Activated CD4-positive, alpha-beta T cell treated with anti-CD3 and anti-CD28 coated beads, Interleukin-2, amount 10 ng/mL, durations not matched to agents 7 days and 5 days (primary cell): ENCODE results near the gene DCDC1. TPM values are rescaled to one million over a fixed set of nuclear protein-coding genes. Genes with fewer than 3 reads are reported as not detected.
"Not testable (repeated sequence)": the region's sequence is repeated elsewhere in the genome, so short reads cannot be mapped to it uniquely, and the experiment has no call there.

ENCODE experiments used
- CTCF ChIA-PET: fragments of 350-600 bp; sonication (Branson Sonifier 250); formaldehyde crosslinking; loops from one replicate; lab custom pipeline; 2021; ENCODE audit warnings: antibody characterized with exemption; lab: Charles Lee
- POLR2A ChIA-PET: fragments of 350-600 bp; sonication (Branson Sonifier 250); formaldehyde crosslinking; loops from one replicate; lab custom pipeline; 2021; ENCODE audit warnings: antibody characterized with exemption; lab: Charles Lee
- DNase-seq: peaks from one replicate; pipeline ENCODE4 v3.0.0-alpha.2; 2020
- H3K27ac Mint-ChIP-seq: one replicate; pipeline ENCODE4 v1.8.0; 2021; ENCODE audit warnings: mild to moderate bottlenecking, moderate library complexity, mixed read lengths
- H3K27me3 Mint-ChIP-seq: one replicate; pipeline ENCODE4 v1.8.0; 2021; ENCODE audit warnings: mixed read lengths
- H3K36me3 Mint-ChIP-seq: one replicate; pipeline ENCODE4 v1.8.0; 2021; ENCODE audit warnings: low read depth, mixed read lengths
- H3K4me1 Mint-ChIP-seq: one replicate; pipeline ENCODE4 v1.8.0; 2021; ENCODE audit warnings: mixed read lengths
- H3K4me3 Mint-ChIP-seq: one replicate; pipeline ENCODE4 v1.8.0; 2021; ENCODE audit warnings: mild to moderate bottlenecking, moderate library complexity, mixed read lengths
- H3K9me3 Mint-ChIP-seq: one replicate; pipeline ENCODE4 v1.8.0; 2021; ENCODE audit warnings: mixed read lengths
- total RNA-seq, 2 experiments: library from RNA; stranded (reverse); gene quantifications; one replicate each; pipeline ENCODE4 v1.2.3, GENCODE V29; 2021

DCDC1 gene
- total RNA-seq, 2 experiments from 2014 or later = not detected

DNA sequence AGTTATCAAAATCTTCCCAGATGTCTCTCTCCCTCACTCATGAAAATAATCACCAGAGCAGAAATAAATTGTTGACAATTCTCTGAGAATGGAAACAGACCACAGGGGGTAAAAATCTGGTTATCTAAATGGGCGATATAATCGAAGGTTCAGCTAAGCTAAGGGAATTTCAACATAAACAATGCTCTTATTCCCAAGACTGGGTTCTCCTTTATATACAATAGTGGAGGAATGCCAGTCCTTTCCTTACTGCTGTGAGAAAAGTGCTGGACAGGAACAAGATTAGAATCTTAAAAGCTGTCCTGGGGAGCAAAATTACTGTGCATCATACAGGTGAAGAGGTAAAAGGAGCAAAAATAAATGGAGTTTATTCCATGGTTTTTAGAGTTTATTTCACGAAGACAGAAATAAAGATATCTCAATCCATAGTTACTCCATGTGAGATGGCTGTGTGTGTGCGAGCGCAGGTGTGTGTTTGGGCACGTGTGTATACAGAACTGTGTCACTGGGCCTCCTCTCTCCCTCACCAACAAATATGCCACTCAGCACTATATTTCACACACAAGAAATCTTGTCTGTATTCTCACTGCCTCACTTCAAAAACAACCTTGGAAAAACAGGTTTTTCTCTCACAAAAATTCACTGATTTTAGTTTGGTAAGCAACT is 385.6 kb downstream of the DCDC1 start:
- POLR2A ChIA-PET = interaction anchor here (0.6 kb wide), 1 partner anchor 330 kb away, joined by 4 read pairs; no protein-coding TSS in a partner anchor
- CTCF ChIA-PET = no interaction called here
- no peaks in the 10 kb centered on the region for H3K9me3 Mint-ChIP-seq

DNA sequence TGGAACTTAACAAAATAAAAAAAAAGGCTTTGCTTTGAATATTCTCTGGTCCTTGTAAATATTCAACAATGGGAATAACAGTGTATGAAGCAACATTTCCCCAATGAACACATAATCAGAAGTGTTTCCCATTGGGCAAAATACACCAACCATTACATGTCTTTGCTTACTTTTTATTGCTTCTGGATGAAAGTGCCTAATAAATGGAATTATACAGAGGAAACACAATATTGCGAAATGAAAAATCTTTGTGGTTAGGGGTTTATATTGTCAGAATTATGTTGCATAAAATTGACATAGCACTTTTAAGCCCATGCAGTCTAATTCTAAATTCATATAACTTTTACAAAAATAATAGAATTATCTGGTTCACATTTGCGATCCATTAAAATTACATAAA is 386.4 kb downstream of the DCDC1 start:
- Mint-ChIP-seq H3K9me3 (no peaks in the 10 kb centered on the region), H3K4me3 (no peak overlapping the region), H3K27me3 (no peaks in the 10 kb centered on the region), H3K27ac (no peak overlapping the region), H3K4me1 (no peaks in the 10 kb centered on the region), H3K36me3 (no peaks in the 10 kb centered on the region)
- DNase-seq = no peak
- ChIA-PET POLR2A (interaction anchor here (0.6 kb wide), 1 partner anchor 329 kb away, joined by 4 read pairs; no protein-coding TSS in a partner anchor), CTCF (no interaction called here)

More for the DNA sequence above, 385.6 kb downstream of the DCDC1 start:
- Mint-ChIP-seq H3K27ac (no peak overlapping the region), H3K4me1 (no peaks in the 10 kb centered on the region), H3K27me3 (no peaks in the 10 kb centered on the region), H3K36me3 (no peaks in the 10 kb centered on the region), H3K4me3 (no peak overlapping the region)
- no peak for DNase-seq

DNA sequence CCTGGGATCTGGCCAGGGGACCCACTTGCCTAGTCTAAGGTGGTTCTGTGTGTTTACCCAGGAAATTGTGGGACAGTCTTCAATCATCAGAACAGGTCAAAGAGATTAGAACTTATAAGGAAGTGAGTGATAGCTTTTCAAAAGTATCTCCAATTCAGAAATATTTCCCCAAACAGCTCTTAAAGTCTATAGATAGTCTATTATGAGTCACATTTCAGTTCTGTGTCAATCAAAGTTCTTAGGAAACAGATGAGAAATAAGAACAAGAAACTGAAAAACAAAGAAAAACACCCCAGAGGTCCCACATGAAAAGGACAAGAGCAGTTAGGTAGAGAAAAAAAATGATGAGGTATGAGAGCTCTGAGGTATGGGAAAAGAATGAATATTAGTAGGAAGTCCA is 402.0 kb downstream of the DCDC1 start:
- ChIA-PET POLR2A (no interaction called here), CTCF (no interaction called here)
- Mint-ChIP-seq H3K4me1 (no peaks in the 10 kb centered on the region), H3K36me3 (no peaks in the 10 kb centered on the region), H3K4me3 (no peak overlapping the region), H3K27ac (no peak overlapping the region), H3K9me3 (peaks cover 3% of the 10 kb centered on the region), H3K27me3 (no peaks in the 10 kb centered on the region)
- no peak for DNase-seq

DNA sequence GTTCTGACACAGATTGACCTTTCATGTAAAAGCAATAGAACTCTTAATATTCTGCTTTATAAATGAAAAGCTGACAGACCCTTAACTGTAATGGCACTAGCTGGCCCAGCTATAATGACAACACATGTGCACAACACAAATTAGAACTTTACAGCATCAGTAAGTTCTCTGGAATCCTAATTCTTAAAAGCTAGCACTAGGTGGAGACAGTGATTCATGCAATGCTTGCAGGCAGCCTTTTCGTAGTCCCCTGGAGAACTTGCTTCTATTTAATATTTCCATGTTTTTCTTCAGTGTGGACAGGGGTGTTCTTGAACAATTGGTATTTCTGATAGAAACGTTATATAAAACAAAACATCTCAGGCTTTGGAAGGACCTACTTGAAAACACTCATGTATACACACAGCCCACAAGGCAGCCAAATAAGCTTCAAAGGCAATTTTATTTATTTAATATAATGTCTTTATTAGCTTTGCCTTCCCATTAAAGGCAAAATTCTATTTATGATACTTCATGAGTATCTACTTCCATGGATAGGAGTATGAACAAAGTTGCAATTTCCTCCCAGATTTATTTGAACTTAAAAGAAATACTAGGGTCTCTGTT is 409.0 kb downstream of the DCDC1 start:
- POLR2A ChIA-PET = no interaction called here
- CTCF ChIA-PET = no interaction called here
- no peak overlapping the region for H3K4me3 Mint-ChIP-seq
- no peaks in the 10 kb centered on the region for H3K27me3 Mint-ChIP-seq
- no peaks in the 10 kb centered on the region for H3K4me1 Mint-ChIP-seq
- no peaks in the 10 kb centered on the region for H3K9me3 Mint-ChIP-seq
- H3K36me3 Mint-ChIP-seq = no peaks in the 10 kb centered on the region
- no peak for DNase-seq
- no peak overlapping the region for H3K27ac Mint-ChIP-seq

DNA sequence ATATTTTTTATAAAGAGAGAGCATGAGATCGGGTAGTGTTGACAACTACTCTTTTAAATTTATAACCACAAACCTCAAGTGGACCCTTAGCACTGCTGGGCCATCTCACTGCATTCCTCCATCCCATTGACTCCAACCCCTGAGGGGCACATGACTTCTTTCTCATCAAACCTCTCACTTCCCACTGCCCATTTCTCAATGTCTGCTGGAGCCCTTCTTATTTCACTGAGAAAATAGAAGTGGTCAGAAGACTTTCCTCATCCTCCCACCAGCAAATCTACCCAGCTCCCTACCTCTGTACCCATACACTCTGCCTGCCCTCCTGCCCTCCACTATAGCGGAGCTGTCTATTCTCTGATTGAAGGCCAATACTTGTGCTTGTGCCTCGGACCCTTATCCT is 412.8 kb downstream of the DCDC1 start:
- no peaks in the 10 kb centered on the region for H3K27me3 Mint-ChIP-seq
- H3K4me3 Mint-ChIP-seq = no peak overlapping the region
- H3K27ac Mint-ChIP-seq = no peak overlapping the region
- no peak for DNase-seq
- POLR2A ChIA-PET = no interaction called here
- H3K36me3 Mint-ChIP-seq = no peaks in the 10 kb centered on the region
- CTCF ChIA-PET = no interaction called here
- H3K4me1 Mint-ChIP-seq = no peaks in the 10 kb centered on the region
- no peaks in the 10 kb centered on the region for H3K9me3 Mint-ChIP-seq

DNA sequence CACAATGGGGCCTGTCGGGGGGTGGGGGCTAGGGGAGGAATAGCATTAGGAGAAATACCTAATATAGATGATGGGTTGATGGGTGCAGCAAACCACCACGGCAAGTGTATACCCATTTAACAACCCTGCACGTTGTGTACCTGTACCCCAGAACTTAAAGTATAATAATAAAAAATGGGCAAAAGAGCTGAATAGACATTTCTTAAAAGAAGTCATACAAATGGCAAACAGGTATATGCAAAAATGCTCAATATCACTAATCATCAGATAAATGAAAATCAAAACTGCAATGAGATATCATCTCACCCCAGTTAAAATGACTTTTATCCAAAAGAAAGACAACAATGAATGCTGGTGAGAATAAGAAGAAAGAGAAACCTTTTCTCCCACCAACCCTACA is 419.7 kb downstream of the DCDC1 start:
- Mint-ChIP-seq H3K4me1 (no peaks in the 10 kb centered on the region), H3K9me3 (peaks cover 4% of the 10 kb centered on the region), H3K27ac (no peak overlapping the region), H3K36me3 (no peaks in the 10 kb centered on the region), H3K27me3 (no peaks in the 10 kb centered on the region), H3K4me3 (no peak overlapping the region)
- no peak for DNase-seq
- POLR2A ChIA-PET = no interaction called here
- CTCF ChIA-PET = no interaction called here

DNA sequence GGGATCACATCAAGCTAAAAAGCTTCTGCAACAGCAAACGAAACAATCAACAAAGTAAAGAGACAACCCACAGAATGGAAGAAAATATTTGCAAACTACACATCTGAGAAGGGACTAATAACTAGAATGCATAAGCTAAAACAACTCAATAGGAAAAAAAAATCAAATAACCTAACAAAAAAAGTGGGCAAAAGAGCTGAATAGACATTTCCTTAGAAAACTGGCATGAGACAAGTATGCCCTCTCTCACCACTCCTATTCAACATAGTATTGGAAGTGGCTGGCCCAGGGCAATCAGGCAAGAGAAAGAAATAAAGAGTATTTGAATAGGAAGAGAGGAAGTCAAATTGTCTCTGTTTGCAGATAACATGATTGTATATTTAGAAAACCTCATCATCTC is 421.8 kb downstream of the DCDC1 start:
- H3K9me3 Mint-ChIP-seq, H3K36me3 Mint-ChIP-seq, H3K4me3 Mint-ChIP-seq, H3K27ac Mint-ChIP-seq, DNase-seq, CTCF ChIA-PET, H3K27me3 Mint-ChIP-seq, H3K4me1 Mint-ChIP-seq, POLR2A ChIA-PET: not testable (repeated sequence)

DNA sequence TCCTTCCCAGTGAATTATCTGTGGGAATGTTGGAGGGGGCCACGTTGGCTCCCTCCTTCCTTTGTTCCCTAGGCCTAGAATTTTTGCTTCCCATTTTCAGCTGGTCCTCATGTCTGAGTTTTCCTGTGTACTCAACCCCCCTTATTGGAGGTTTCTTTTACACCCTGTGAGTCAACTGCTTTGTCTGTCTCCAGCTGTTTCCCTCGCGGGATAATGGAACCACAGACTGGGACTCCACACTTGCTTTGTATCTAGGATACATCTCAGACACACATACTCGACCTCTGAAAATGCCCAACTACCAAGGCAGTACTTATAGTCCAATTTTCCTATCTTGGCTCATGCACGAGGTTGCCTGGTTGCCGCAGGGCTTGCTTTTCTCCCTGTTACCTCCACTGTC is 430.7 kb downstream of the DCDC1 start:
- DNase-seq = no peak
- Mint-ChIP-seq H3K36me3 (no peaks in the 10 kb centered on the region), H3K27me3 (no peaks in the 10 kb centered on the region), H3K9me3 (peaks cover 5% of the 10 kb centered on the region), H3K4me1 (no peaks in the 10 kb centered on the region), H3K27ac (no peak overlapping the region), H3K4me3 (no peak overlapping the region)
- POLR2A ChIA-PET = no interaction called here
- CTCF ChIA-PET = no interaction called here

DNA sequence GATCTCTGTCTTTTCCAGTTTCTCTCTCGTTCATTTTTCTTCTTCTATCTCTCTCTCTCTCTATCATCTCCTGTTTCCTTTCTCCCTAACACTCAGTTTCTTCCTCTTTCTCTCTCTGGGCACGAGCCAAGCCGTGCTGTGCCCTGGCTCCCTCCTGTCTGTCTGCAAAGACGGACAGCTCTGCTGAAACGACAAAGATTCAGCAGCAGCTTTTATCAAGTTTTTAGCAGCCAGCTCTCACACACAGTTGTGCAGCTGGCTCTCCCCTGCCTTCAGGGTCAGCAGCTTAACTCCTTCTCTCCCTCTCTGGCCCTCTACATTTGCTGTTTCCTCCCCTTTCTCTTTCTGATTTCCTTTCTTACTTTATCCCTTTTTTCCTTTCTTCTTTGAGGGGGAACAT is 431.4 kb downstream of the DCDC1 start:
- CTCF ChIA-PET = no interaction called here
- no peaks in the 10 kb centered on the region for H3K36me3 Mint-ChIP-seq
- no peak for DNase-seq
- H3K27ac Mint-ChIP-seq = no peak overlapping the region
- H3K4me1 Mint-ChIP-seq = no peaks in the 10 kb centered on the region
- no peaks in the 10 kb centered on the region for H3K27me3 Mint-ChIP-seq
- no peak overlapping the region for H3K4me3 Mint-ChIP-seq
- POLR2A ChIA-PET = no interaction called here
- peaks cover 5% of the 10 kb centered on the region for H3K9me3 Mint-ChIP-seq

DNA sequence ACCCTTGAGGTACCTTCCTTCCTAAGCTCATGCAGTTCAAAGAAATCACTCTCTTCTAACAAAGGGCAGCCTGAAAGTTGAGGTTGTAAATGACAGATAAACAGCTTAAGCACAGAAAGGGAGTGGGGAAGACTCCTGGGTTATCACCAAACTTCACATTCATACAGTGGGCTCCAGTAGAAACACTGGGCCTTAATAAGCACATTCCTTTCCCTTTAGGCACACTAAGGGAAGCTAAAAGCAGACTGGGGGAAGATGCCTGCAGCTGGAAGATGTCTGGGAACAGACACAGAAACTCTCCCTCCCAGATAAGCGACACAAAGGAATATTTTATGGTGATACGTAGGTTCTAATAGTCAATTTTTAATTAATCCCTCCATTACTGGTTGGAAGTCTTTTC is 433.0 kb downstream of the DCDC1 start:
- no peaks in the 10 kb centered on the region for H3K36me3 Mint-ChIP-seq
- H3K27me3 Mint-ChIP-seq = no peaks in the 10 kb centered on the region
- H3K9me3 Mint-ChIP-seq = peaks cover 5% of the 10 kb centered on the region
- DNase-seq = no peak
- no peak overlapping the region for H3K4me3 Mint-ChIP-seq
- ChIA-PET POLR2A (no interaction called here), CTCF (no interaction called here)
- H3K27ac Mint-ChIP-seq = no peak overlapping the region
- no peaks in the 10 kb centered on the region for H3K4me1 Mint-ChIP-seq

DNA sequence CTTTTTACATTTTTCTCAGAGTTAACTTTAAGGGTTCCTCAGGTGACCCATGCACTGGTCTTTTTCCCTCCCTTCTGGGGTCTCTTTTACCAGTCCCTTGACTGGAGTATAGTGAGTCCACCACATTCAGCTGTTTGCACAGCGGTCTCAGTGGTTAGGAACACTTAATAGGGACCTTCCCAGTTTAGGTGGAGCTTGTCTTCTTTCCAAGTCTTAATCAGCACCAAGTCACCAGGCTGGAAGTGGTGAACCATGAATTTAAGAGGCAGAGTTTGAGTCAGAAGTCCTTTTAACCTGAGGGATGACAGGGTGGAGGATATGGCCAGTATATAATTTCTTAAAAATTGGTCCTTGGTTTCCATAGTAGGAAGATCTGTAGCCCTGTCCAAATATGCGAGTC is 433.7 kb downstream of the DCDC1 start:
- Mint-ChIP-seq H3K27me3 (no peaks in the 10 kb centered on the region), H3K9me3 (peaks cover 5% of the 10 kb centered on the region), H3K36me3 (no peaks in the 10 kb centered on the region), H3K27ac (no peak overlapping the region), H3K4me3 (no peak overlapping the region), H3K4me1 (no peaks in the 10 kb centered on the region)
- no peak for DNase-seq
- POLR2A ChIA-PET = no interaction called here
- CTCF ChIA-PET = no interaction called here

DNA sequence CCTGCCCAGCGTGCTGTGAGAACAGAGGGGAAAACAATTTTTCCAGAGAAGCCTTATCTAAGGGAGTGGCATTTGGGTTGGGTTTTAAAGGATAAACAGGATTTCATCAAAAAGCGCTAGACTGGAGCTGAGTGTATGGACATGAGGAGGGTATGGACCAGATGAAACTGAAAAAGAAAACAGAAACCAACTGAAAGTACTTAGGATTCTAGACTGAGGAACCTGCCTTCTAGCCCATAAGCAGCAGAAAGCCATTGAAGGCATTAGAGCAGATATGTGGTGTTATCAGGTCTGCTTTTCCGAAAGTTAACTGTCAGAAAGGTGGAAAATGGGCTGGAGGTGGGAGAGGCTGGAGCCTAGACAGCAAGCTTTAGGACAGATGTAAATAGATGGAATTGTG is 443.4 kb downstream of the DCDC1 start:
- no peak for DNase-seq
- POLR2A ChIA-PET = no interaction called here
- H3K36me3 Mint-ChIP-seq = no peaks in the 10 kb centered on the region
- no peak overlapping the region for H3K4me3 Mint-ChIP-seq
- no peaks in the 10 kb centered on the region for H3K9me3 Mint-ChIP-seq
- H3K4me1 Mint-ChIP-seq = no peaks in the 10 kb centered on the region
- CTCF ChIA-PET = no interaction called here
- no peaks in the 10 kb centered on the region for H3K27me3 Mint-ChIP-seq
- H3K27ac Mint-ChIP-seq = no peak overlapping the region

DNA sequence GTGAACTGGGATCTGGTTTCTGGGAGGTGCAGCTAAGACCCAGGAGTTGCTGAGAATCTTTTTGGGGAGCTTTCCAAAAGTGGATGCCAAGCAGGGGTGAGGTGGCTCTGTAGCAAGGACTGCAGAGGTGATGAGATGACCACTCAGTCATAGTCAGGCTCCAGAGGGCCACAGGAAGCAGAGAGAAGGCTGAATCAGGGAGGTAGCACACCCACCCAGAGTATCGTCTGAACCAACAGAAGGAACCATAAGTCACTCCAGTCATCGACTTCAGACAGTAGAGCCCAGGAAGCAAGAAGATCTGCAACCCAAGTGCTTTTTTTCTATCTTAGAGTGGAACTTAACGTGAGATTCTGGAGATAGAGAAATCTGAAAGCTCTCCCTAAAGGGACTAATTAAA is 447.7 kb downstream of the DCDC1 start:
- CTCF ChIA-PET = no interaction called here
- Mint-ChIP-seq H3K36me3 (no peaks in the 10 kb centered on the region), H3K4me1 (no peaks in the 10 kb centered on the region), H3K27me3 (no peaks in the 10 kb centered on the region), H3K9me3 (no peaks in the 10 kb centered on the region), H3K4me3 (no peak overlapping the region), H3K27ac (no peak overlapping the region)
- POLR2A ChIA-PET = no interaction called here
- DNase-seq = no peak
